ENCODE data around the gene CDH8.
"Not testable (repeated sequence)": the region's sequence is repeated elsewhere in the genome, so short reads cannot be mapped to it uniquely, and the experiment has no call there.

The CDH8 gene

DNA sequence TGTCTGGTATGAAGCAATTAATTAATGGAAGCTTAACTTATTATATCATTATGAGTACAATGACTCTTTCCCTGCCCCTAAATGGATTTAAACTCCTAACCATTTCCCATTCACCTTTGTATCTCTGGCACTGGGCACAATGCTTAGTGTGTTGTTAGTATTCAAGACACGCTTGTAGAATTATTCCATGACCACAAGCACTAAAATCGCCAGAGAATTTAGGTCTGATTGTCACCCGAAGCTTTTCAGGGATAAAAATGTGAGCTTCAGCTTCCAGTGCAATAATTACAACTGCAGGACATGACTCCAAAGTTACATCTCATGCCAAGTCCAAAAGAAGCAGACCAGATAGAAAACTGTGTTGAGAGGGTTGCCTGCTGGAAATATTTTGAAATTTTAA is 101.6 kb downstream of the CDH8 start:
- in situ Hi-C loops (cut with MboI; ENCODE audit: low sequenced_read_pairs, unreplicated experiment): no loop called here
- TF ChIP-seq, protein P1, sequence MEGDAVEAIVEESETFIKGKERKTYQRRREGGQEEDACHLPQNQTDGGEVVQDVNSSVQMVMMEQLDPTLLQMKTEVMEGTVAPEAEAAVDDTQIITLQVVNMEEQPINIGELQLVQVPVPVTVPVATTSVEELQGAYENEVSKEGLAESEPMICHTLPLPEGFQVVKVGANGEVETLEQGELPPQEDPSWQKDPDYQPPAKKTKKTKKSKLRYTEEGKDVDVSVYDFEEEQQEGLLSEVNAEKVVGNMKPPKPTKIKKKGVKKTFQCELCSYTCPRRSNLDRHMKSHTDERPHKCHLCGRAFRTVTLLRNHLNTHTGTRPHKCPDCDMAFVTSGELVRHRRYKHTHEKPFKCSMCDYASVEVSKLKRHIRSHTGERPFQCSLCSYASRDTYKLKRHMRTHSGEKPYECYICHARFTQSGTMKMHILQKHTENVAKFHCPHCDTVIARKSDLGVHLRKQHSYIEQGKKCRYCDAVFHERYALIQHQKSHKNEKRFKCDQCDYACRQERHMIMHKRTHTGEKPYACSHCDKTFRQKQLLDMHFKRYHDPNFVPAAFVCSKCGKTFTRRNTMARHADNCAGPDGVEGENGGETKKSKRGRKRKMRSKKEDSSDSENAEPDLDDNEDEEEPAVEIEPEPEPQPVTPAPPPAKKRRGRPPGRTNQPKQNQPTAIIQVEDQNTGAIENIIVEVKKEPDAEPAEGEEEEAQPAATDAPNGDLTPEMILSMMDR (IDR thresholded peaks at IDR 0.05; ENCODE audit: borderline replicate concordance, control extremely low read depth, extremely low read depth, insufficient read depth, missing control alignments): no peak
- DNase-seq (ENCODE audit: low spot score): no peak

DNA sequence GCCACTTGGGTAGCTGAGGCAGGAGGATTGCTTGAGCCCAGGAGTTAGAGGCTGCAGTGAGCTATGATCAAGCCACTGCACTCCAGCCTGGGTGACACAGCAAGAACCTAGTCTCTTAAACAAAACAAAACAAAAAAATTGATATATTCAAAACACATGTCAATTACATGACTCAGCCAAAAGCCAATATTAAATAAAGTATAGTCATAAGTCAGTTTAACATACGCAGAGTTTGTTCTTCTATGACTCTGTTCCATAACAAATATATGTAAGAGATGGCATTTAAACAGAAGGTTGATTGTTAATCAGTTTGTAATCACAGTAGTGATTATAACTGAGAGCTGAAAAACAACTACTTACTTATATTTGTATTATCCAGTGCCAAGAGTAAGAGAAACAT is 106.5 kb downstream of the CDH8 start:
- in situ Hi-C loops (cut with MboI; ENCODE audit: low sequenced_read_pairs, unreplicated experiment): no loop called here
- no peak for DNase-seq (ENCODE audit: low spot score)

DNA sequence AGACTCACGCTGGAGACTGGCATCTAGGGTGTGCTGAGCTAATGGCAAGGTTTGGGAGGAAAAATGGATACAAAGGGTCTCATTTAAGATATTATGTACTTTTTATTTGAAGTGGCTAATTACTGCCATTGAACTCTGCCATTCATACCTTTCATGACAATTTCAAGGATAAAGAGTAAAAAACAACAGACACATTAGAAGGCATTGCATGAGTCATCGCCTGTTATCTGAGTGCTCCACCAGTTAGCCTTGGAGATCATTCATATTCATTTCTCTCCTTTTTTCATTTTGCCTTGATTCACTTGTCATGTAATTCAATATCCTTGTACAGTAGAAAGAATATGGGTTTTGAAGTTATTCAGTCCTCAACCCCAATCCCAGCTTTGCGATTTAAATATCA is 109.5 kb downstream of the CDH8 start:
- DNase-seq (ENCODE audit: low spot score): no peak
- TF ChIP-seq, protein P1 (IDR thresholded peaks at IDR 0.05; ENCODE audit: borderline replicate concordance, control extremely low read depth, extremely low read depth, insufficient read depth, missing control alignments): no peak
- in situ Hi-C loops (cut with MboI; ENCODE audit: low sequenced_read_pairs, unreplicated experiment): no loop called here

More for the DNA sequence above, 106.5 kb downstream of the CDH8 start:
- TF ChIP-seq, protein P1 (IDR thresholded peaks at IDR 0.05; ENCODE audit: borderline replicate concordance, control extremely low read depth, extremely low read depth, insufficient read depth, missing control alignments): no peak

DNA sequence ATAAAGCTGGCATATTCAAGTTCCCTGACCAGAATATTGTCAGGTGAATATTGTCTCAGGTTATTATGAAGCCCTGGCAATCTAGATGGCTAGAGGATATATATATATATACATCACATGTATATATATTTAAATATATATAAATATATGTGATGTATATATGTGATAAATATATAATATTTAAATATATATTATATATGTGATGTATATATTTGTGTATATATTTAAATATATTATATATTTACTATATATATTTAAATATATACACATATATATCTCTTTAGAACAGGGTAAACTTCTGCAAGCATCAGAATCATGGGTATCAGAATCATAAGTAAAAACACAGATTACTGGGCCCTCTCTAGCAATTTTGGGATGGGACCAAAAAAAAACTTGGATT is 112.6 kb downstream of the CDH8 start:
- no peak for DNase-seq (ENCODE audit: low spot score)
- TF ChIP-seq, protein P1 (IDR thresholded peaks at IDR 0.05; ENCODE audit: borderline replicate concordance, control extremely low read depth, extremely low read depth, insufficient read depth, missing control alignments): no peak
- in situ Hi-C loops (cut with MboI; ENCODE audit: low sequenced_read_pairs, unreplicated experiment): no loop called here

DNA sequence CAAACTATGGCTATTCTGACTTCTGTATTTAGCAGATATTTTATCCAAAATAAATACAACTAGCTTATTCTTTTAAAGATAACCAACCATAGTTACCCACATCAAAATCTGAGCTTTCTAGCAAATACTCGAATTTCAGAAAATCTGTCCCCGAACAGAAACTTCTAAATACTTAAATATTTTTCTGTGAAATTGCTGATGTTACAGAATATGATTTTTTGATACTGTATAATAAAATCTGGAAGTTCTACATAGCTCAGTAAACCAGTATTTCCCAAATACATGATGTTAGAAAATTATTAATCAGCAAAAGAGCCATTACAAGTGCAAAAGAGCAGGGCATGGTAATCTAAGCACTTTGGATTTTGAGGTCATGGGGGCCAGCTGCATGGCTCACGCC is 114.9 kb downstream of the CDH8 start:
- in situ Hi-C loops (cut with MboI; ENCODE audit: low sequenced_read_pairs, unreplicated experiment): no loop called here
- TF ChIP-seq, protein P1 (IDR thresholded peaks at IDR 0.05; ENCODE audit: borderline replicate concordance, control extremely low read depth, extremely low read depth, insufficient read depth, missing control alignments): no peak
- DNase-seq (ENCODE audit: low spot score): no peak

DNA sequence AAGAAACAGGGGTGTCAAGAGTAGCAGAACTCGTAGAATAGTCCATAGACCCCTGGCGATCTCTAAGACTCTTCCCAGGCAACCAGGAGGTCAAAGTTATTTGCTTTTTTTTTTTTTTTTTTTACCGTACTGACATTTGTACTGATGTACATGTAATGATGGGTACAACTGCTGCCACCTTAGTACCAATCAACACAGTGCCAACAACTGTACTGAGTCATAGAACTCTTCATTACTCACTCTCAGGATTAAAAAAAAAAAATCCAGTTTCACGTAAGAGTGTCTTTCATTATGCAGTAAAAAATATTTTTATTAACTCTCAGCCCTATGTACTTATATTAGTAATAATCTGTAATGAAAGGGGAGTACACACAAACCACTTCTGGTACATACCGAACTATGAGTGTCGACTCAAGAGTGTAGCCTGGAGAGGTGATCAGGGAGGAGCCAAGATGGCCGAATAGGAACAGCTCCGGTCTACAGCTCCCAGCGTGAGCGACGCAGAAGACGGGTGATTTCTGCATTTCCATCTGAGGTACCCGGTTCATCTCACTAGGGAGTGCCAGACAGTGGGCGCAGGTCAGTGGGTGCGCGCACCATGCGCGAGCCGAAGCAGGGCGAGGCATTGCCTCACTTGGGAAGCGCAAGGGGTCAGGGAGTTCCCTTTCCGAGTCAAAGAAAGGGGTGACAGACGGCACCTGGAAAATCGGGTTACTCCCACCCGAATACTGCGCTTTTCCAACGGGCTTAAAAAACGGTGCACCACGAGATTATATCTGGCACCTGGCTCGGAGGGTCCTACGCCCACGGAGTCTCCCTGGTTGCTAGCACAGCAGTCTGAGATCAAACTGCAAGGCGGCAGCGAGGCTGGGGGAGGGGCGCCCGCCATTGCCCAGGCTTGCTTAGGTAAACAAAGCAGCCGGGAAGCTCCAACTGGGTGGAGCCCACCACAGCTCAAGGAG is 118.1 kb downstream of the CDH8 start:
- in situ Hi-C loops (cut with MboI; ENCODE audit: low sequenced_read_pairs, unreplicated experiment); DNase-seq (ENCODE audit: low spot score): not testable (repeated sequence)

DNA sequence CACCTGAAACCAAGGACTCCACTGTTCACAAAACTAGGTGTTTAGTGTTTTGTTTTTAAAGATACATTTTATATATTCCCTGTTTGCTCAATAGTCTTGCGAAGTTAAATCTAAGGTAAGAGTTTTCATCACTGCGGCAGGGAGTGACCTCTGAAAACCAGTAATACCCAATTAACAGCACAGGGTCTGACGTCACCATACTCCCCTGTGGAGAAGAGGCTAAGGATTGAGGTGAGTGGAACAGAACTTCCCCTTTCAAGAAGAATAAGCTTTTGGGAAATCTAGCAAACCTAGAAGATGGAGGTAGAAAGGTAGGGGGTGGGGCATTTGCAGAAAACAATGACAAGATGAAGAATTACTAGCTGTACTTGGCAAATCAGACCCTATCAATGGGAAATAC is 120.7 kb downstream of the CDH8 start:
- in situ Hi-C loops (cut with MboI; ENCODE audit: low sequenced_read_pairs, unreplicated experiment): no loop called here
- TF ChIP-seq, protein P1 (IDR thresholded peaks at IDR 0.05; ENCODE audit: borderline replicate concordance, control extremely low read depth, extremely low read depth, insufficient read depth, missing control alignments): no peak
- no peak for DNase-seq (ENCODE audit: low spot score)

Measured in GM13976 (cell line).